Epithelial cell of proximal tubule (primary cell): Measurements from ENCODE around the gene INF2. TPM values are rescaled to one million over a fixed set of nuclear protein-coding genes. Genes with fewer than 3 reads are reported as not detected.
"Not testable (repeated sequence)": the region's sequence is repeated elsewhere in the genome, so short reads cannot be mapped to it uniquely, and the experiment has no call there.

Experiments
- DNase-seq: peaks from one replicate; pipeline ENCODE4 v3.0.0-alpha.2; 2011; ENCODE audit warnings: low read depth
- H3K4me3 ChIP-seq: 2 replicates; pipeline ENCODE4 v1.5.1; 2011; ENCODE audit warnings: low read depth, mild to moderate bottlenecking, low read length
- CTCF ChIP-seq: conservative IDR thresholded peaks from 2 replicates; pipeline ENCODE4 v1.5.1; 2012; ENCODE audit warnings: low read depth, mild to moderate bottlenecking, low read length
- total RNA-seq: library from RNA; depleted of rRNA; stranded (reverse); fragments of >200 nt; gene quantifications from 2 replicates; pipeline ENCODE4 v1.2.3, GENCODE V29; 2015

The INF2 gene
- total RNA-seq, 1 donor from 2014 or later, result 100 TPM

DNA sequence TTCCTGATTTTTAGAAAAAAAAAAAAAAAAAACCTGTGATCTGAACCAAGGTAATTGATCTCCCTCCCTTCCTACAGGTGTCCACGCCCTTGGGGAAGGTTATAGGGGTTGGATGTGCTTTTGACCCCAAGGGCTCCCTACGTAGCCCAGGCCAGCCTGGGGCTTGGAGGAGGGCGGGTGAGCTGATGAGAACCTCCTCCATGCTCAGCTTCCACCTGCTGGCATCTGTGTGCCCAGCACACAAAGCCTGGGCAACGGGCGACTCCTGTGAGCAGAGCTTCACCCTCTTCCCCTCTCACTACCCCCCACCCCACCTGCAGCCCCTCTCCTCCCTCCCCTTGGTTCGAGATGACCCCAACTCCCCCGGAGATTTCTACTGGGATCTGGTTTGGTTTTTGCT lies 25.3 kb upstream of the INF2 start:
- DNase-seq, result no peak
- TF ChIP-seq CTCF, result no peak
- H3K4me3 ChIP-seq, result no peak overlapping the region

GRCh38 chr14:104664588-104664987 lies 24.8 kb upstream of the INF2 start:
- H3K4me3 ChIP-seq, result no peak overlapping the region
- no peak for TF ChIP-seq CTCF
- DNase-seq, result no peak

DNA sequence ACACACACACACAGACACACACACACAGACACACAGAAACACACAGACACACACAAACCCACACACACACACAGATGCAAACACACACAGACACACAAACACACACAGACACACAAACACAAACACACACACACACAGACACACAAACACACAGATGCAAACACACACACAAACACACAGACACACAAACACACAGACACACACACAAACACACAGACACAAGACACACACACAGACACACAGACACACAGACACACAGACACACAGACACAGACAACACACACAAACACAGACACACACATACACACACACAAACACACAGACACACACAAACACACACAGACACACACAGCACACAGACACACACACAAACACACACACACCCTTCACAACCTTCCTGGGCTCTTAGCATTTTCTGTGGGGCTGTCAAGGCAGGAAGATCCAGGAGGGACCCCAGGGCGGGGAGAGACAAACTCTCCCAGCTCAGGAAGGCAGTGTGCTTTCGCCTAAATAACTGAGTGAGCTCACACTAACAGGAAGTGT lies 24.2 kb upstream of the INF2 start:
- DNase-seq, result no peak
- TF ChIP-seq CTCF, result no peak
- H3K4me3 ChIP-seq, result no peak overlapping the region

GRCh38 chr14:104665657-104666522 lies 23.5 kb upstream of the INF2 start:
- TF ChIP-seq CTCF, result peak; percentile 47
- H3K4me3 ChIP-seq, result no peak overlapping the region
- no peak for DNase-seq

DNA sequence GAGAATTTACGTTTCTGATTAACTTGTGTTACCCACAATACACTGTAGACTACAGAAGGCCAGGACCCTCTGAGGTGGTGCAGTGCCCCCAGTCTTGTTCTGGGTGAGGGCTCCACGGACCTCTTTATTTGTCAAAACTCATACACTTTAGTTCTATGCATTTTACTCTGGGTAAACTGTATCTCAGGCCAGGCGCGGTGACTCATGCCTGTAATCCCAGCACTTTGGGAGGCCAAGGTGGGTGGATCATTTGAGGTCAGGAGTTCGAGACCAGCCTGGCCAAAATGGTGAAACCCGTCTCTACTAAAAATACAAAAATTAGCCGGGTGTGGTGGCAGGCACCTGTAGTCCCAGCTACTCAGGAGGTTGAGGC lies 22.9 kb upstream of the INF2 start:
- DNase-seq, H3K4me3 ChIP-seq: not testable (repeated sequence)

DNA sequence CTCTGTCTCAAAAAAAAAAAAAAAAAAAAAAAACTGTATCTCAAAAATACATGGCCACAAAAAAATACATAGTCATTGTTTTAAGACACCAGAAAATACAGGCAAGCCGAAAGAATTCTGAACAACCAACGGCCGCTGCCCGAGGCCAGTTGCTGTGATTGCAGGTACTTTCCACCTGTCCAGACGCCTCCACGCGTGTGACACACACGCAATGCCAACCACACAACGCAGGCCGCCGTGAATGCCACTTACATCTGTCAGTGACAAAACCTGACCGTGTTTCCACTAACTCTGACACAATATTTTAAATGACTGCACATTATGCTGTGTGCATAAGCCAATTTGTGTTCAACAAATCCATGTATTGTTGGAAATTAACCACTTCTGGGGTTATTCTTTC lies 22.4 kb upstream of the INF2 start:
- TF ChIP-seq CTCF, result no peak
- no peak overlapping the region for H3K4me3 ChIP-seq
- no peak for DNase-seq

- no peak for DNase-seq
- no peak for TF ChIP-seq CTCF
- H3K4me3 ChIP-seq, result no peak overlapping the region
Measured at GRCh38 chr14:104669697-104670096, 19.7 kb upstream of the INF2 start.

DNA sequence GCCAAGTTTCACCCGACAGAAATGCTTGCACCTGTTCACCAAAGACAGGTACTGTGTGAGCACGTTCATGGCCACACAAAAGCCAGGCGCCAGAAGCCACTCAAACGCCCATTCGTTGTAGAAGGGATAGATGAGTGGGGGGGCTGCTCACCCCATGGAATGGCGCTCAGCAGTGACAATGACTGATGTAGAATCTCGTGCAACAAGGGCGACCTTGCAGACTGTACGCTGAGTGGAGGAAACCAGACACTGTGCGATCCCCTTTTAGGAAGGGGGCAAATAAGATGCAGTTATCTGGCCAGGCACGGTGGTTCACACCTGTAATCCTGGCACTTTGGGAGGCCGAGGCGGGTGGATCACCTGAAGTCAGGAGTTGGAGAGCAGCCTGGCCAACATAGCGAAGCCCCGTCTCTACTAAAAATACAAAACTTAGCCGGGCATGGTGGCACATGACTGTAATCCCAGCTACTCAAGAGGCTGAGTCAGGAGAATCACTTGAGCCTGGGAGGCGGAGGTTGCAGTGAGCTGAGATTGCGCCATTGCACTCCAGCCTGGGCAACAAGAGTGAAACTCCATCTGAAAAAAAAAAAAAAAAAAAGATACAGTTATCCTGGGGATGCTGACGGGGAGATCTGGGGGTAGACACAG lies 18.0 kb upstream of the INF2 start:
- DNase-seq, H3K4me3 ChIP-seq: not testable (repeated sequence)

DNA sequence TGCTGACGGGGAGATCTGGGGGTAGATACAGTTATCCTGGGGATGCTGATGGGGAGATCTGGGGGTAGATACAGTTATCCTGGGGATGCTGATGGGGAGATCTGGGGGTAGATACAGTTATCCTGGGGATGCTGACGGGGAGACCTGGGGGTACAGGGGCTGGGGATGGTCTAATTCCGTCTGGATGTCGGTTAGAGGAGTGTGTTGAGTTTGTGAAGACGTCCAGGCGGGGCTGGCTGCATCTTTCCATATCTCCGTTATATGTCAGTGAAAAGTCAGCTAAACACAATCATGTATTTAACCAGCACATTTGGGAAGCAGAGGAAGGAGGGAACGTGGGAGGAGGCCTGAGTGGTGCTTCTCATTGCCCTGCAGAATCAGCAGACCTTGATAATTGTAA lies 17.3 kb upstream of the INF2 start:
- DNase-seq, H3K4me3 ChIP-seq: not testable (repeated sequence)
